ENCODE measurements around the gene C16orf46. TPM values are rescaled to one million over a fixed set of nuclear protein-coding genes. Genes with fewer than 3 reads are reported as not detected.

Gene C16orf46
- total RNA-seq, 1 experiment from 2014 or later: 1.7 TPM

GRCh38 chr16:81012974-81013373, 64.1 kb downstream of the C16orf46 start:
- intact Hi-C loops (cut with micrococcal nuclease): no loop called here
- H3K9me3 ChIP-seq (ENCODE audit: control insufficient read depth in 1 of 2, insufficient read depth in 1 of 2, low read depth in 1 of 2, low read length in 2 of 2): no peaks in the 10 kb centered on the region
- BruUV-seq (replicated peaks): no TSS peak
- H3K27ac ChIP-seq (ENCODE audit: low read depth, low read length): no peak overlapping the region
- no peak overlapping the region for H3K4me2 ChIP-seq (ENCODE audit: low read length)
- ChIA-PET CTCF (no interaction called here), POLR2A (no interaction called here), RAD21 (ENCODE audit: low non-redundant PET in 1 of 2, low total read pairs in 2 of 2, uncharacterized antibody in 2 of 2, unreplicated experiment in 2 of 2) (no interaction called here)
- no peak overlapping the region for H3K4me3 ChIP-seq (replicated peaks in 1 of 2; ENCODE audit: low read depth in 1 of 2, low read length in 2 of 2)
- no peaks in the 10 kb centered on the region for H3K9me2 ChIP-seq (ENCODE audit: insufficient read depth)
- TF ChIP-seq SIN3A (IDR thresholded peaks at IDR 0.05; ENCODE audit: low read depth) (no peak), EZH2 (IDR thresholded peaks at IDR 0.05) (no peak), POLR2AphosphoS5 (IDR thresholded peaks at IDR 0.05; ENCODE audit: low read depth, low read length) (no peak), SP1 (IDR thresholded peaks at IDR 0.05; ENCODE audit: low read depth) (no peak), EGR1 (IDR thresholded peaks at IDR 0.05; ENCODE audit: low read depth) (no peak), ZNF274 (IDR thresholded peaks at IDR 0.05; ENCODE audit: low read depth, low read length) (no peak), ZBTB33 (IDR thresholded peaks at IDR 0.05; ENCODE audit: extremely low read depth, insufficient replicate concordance, low read length) (no peak), CEBPB (IDR thresholded peaks at IDR 0.05; ENCODE audit: low read depth) (no peak), ZFX (IDR thresholded peaks at IDR 0.05) (no peak), POLR2A (IDR thresholded peaks at IDR 0.05; ENCODE audit: borderline replicate concordance, extremely low read depth, insufficient read depth, insufficient read length) (no peak), TCF7L2 (IDR thresholded peaks at IDR 0.05; ENCODE audit: borderline replicate concordance, extremely low read depth, insufficient read depth, insufficient read length) (no peak), REST (IDR thresholded peaks at IDR 0.05; ENCODE audit: low read depth) (no peak), RAD21 (IDR thresholded peaks at IDR 0.05; ENCODE audit: low read depth) (no peak), YY1 (IDR thresholded peaks at IDR 0.05; ENCODE audit: extremely low read depth, insufficient replicate concordance, low read depth, low read length) (no peak)
- H3K9ac ChIP-seq (ENCODE audit: low read length): no peak overlapping the region
- peaks cover 47% of the 10 kb centered on the region for H3K79me2 ChIP-seq (ENCODE audit: insufficient read depth, low read length)
- H2AFZ ChIP-seq (ENCODE audit: low read depth, low read length, poor library complexity, severe bottlenecking): no peak overlapping the region
- H4K20me1 ChIP-seq (ENCODE audit: insufficient read depth): peaks cover 3% of the 10 kb centered on the region; the same call in 1 of the 2 replicates
- H3K27me3 ChIP-seq (ENCODE audit: insufficient read depth, low read length): no peaks in the 10 kb centered on the region
- no peak for DNase-seq (ENCODE audit: low read depth, low spot score)
- ATAC-seq: no peak
- peaks cover 5 to 7% of the 10 kb centered on the region in 2 experiments for H3K4me1 ChIP-seq (ENCODE audit: control insufficient read depth in 1 of 2, insufficient read depth in 2 of 2, low read length in 2 of 2)
- H3K36me3 ChIP-seq (ENCODE audit: control insufficient read depth in 1 of 2, insufficient read depth in 2 of 2, low read length in 2 of 2): peaks cover 47 to 53% of the 10 kb centered on the region in 2 experiments

Other genes starting within 250 kb of the C16orf46 start
- 119 TPM for gene CMC2, start 70.4 kb downstream of the C16orf46 start, total RNA-seq (2021; ENCODE audit: unreplicated experiment)
- gene CENPN, start 70.0 kb downstream of the C16orf46 start, total RNA-seq (2021; ENCODE audit: unreplicated experiment): 76.7 TPM
- gene ATMIN, start 41.4 kb downstream of the C16orf46 start, total RNA-seq (2021; ENCODE audit: unreplicated experiment): 46.7 TPM
- gene GCSH, start 19.2 kb upstream of the C16orf46 start, total RNA-seq (2021; ENCODE audit: unreplicated experiment): 117 TPM
- gene BCO1, start 161.5 kb upstream of the C16orf46 start, total RNA-seq (2021; ENCODE audit: unreplicated experiment): not detected
- gene GAN, start 237.7 kb upstream of the C16orf46 start, total RNA-seq (2021; ENCODE audit: unreplicated experiment): 22.5 TPM